Measurements from ENCODE around the gene APPL1.
A peak's percentile ranks its signal among the peaks of the same experiment; 100 is the strongest.

APPL1 gene

GRCh38 chr3:57261929-57262328 is 34.4 kb downstream of the APPL1 start:
- no peak for DNase-seq (ENCODE audit: low read depth, low spot score)

- DNase-seq (ENCODE audit: low read depth, low spot score), result no peak
Observed at GRCh38 chr3:57268416-57268815, 40.9 kb downstream of the APPL1 start.

- DNase-seq (ENCODE audit: low read depth, low spot score), result no peak
Observed at GRCh38 chr3:57274845-57275244, 47.3 kb downstream of the APPL1 start.

- DNase-seq (ENCODE audit: low read depth, low spot score), result no peak
Observed at GRCh38 chr3:57275393-57275792, 47.9 kb downstream of the APPL1 start.

- DNase-seq (ENCODE audit: low read depth, low spot score), result no peak
Observed at GRCh38 chr3:57278237-57278636, 50.7 kb downstream of the APPL1 start.

- no peak for DNase-seq (ENCODE audit: low read depth, low spot score)
Observed at GRCh38 chr3:57279685-57280084, 52.2 kb downstream of the APPL1 start.

GRCh38 chr3:57281715-57282114 is 54.2 kb downstream of the APPL1 start:
- DNase-seq (ENCODE audit: low read depth, low spot score), result no peak

GRCh38 chr3:57283334-57283733 is 55.8 kb downstream of the APPL1 start:
- DNase-seq (ENCODE audit: low read depth, low spot score), result no peak

- no peak for DNase-seq (ENCODE audit: low read depth, low spot score)
Observed at GRCh38 chr3:57287205-57287604, 59.7 kb downstream of the APPL1 start.

GRCh38 chr3:57288403-57288802 is 60.9 kb downstream of the APPL1 start:
- DNase-seq (ENCODE audit: low read depth, low spot score), result no peak

- no peak for DNase-seq (ENCODE audit: low read depth, low spot score)
Observed at GRCh38 chr3:57292159-57292896, 64.8 kb downstream of the APPL1 start, which contains the start of gene ASB14. Gene ASB14 (minus strand): TSS chr3:57292685. CDS start chr3:57292033, 652 bp downstream.

GRCh38 chr3:57292897-57293526 is 65.5 kb downstream of the APPL1 start:
- DNase-seq (ENCODE audit: low read depth, low spot score), result no peak

- peak; percentile 62 for DNase-seq (ENCODE audit: low read depth, low spot score)
Observed at GRCh38 chr3:57298041-57298440, 70.5 kb downstream of the APPL1 start.

GRCh38 chr3:57303520-57303919 is 76.0 kb downstream of the APPL1 start:
- peak; percentile 59 for DNase-seq (ENCODE audit: low read depth, low spot score)

GRCh38 chr3:57309769-57310360 is 82.3 kb downstream of the APPL1 start:
- no peak for DNase-seq (ENCODE audit: low read depth, low spot score)

GRCh38 chr3:57314204-57314603 is 86.7 kb downstream of the APPL1 start:
- DNase-seq (ENCODE audit: low read depth, low spot score), result no peak

Data from astrocyte of the hippocampus (primary cell).